ENCODE measurements around the gene EEFSEC. TPM values are rescaled to one million over a fixed set of nuclear protein-coding genes. Genes with fewer than 3 reads are reported as not detected.

EEFSEC gene
- total RNA-seq, 2 experiments from 2014 or later = 19.2 to 19.6 TPM

DNA sequence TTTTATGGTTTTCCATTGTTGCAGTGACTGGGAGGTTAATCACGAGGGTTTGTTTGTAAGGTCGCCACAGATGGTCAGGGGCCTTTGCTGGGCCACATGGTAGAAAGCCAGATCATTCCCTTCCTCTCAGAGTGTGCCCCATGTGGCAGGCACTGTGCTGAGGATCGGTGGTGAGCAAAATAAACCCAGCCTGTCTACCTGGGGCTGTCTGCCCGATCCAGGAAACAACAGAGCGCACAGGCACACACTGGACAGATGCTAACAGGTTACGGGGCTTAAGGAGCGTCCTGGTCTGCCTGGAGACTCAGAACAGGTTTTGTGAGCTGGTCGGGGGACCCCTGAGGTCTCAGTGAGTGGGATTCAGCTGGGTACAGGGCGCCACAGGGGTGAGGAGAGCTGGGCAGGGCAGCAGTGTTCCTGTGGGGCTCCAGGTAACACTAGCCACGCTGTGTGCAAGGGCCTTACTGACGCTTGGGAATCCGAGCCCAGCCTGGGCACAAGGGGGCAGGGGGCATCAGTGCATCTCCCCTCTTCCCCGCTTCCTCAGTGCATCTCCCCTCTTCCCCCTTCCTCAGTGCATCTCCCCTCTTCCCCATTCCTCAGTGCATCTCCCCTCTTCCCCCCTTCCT lies 177.0 kb downstream of the EEFSEC start:
- Mint-ChIP-seq H3K9me3 (no peaks in the 10 kb centered on the region), H3K27ac (no peak overlapping the region), H3K27me3 (no peaks in the 10 kb centered on the region), H3K36me3 (ENCODE audit: low read depth) (no peaks in the 10 kb centered on the region), H3K4me3 (no peak overlapping the region), H3K4me1 (ENCODE audit: low read depth) (peaks cover 13% of the 10 kb centered on the region)
- no peak for ATAC-seq
- intact Hi-C loops (cut with micrococcal nuclease) = no loop called here
- no peak for DNase-seq
- CTCF ChIA-PET = interaction anchor here (1.0 kb wide), 1 partner anchor 104 kb away, joined by 3 read pairs; no protein-coding TSS in a partner anchor
- POLR2A ChIA-PET = no interaction called here
- TF ChIP-seq, protein P1, sequence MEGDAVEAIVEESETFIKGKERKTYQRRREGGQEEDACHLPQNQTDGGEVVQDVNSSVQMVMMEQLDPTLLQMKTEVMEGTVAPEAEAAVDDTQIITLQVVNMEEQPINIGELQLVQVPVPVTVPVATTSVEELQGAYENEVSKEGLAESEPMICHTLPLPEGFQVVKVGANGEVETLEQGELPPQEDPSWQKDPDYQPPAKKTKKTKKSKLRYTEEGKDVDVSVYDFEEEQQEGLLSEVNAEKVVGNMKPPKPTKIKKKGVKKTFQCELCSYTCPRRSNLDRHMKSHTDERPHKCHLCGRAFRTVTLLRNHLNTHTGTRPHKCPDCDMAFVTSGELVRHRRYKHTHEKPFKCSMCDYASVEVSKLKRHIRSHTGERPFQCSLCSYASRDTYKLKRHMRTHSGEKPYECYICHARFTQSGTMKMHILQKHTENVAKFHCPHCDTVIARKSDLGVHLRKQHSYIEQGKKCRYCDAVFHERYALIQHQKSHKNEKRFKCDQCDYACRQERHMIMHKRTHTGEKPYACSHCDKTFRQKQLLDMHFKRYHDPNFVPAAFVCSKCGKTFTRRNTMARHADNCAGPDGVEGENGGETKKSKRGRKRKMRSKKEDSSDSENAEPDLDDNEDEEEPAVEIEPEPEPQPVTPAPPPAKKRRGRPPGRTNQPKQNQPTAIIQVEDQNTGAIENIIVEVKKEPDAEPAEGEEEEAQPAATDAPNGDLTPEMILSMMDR (IDR thresholded peaks at IDR 0.05) = no peak

DNA sequence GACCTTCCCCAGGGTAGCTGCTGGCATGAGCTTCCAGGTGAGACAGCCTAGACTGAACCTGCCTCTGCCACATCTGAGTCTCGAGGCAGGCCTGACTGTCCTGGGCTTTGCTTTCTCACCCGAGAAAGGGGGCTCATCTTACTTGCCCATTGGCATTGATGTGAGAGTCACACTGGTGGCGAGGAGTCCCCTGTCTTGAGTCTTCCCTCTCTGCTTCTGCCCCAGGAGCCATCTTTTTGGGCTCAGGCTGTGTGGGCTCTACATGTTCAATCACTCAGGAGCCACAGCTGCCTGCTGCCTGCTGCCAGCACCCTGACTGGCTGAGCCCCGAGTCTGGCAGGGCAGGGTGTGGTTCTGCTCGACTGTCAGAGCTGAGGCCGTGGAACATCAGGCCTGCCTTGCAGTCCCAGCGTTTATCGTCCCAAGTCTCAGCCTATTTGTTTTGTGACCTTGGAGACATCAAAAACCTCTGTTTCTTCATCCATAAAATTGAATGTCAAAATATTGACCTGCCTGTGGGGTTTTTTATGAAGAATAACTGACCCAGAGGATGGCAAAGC lies 180.9 kb downstream of the EEFSEC start:
- H3K27ac Mint-ChIP-seq = no peak overlapping the region

DNA sequence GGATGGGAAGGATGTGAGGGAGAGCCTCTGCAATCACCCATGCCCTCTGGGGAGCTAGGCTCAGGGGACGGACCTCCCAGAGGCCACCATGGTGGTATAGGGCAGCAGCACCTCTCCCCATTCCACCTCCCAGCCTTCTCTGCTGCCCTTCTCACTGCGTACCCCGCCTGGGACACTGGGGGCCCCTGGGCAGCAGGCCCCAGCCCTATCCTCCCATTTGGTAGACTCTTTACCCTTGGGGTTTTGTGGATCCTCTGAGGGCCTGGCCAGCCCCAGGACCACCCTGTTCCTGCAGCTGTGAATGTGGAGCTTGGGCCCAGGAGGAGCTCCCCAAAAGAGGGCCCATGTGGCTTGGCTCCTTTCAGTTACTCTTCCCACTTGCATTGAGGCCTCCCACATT lies 181.5 kb downstream of the EEFSEC start:
- H3K4me3 Mint-ChIP-seq = no peak overlapping the region
- TF ChIP-seq, protein P1 (IDR thresholded peaks at IDR 0.05) = no peak
- ChIA-PET CTCF (no interaction called here), POLR2A (no interaction called here)
- no peak overlapping the region for H3K27ac Mint-ChIP-seq
- DNase-seq = no peak
- H3K27me3 Mint-ChIP-seq = no peaks in the 10 kb centered on the region
- H3K4me1 Mint-ChIP-seq (ENCODE audit: low read depth) = no peaks in the 10 kb centered on the region
- intact Hi-C loops (cut with micrococcal nuclease) = no loop called here
- H3K9me3 Mint-ChIP-seq = no peaks in the 10 kb centered on the region
- no peak for ATAC-seq
- H3K36me3 Mint-ChIP-seq (ENCODE audit: low read depth) = no peaks in the 10 kb centered on the region

More for the DNA sequence above, 180.9 kb downstream of the EEFSEC start:
- no peaks in the 10 kb centered on the region for H3K9me3 Mint-ChIP-seq
- ChIA-PET CTCF (interaction anchor here (2.2 kb wide), 1 partner anchor 12 kb away, joined by 6 read pairs; no protein-coding TSS in a partner anchor), POLR2A (no interaction called here)
- TF ChIP-seq, protein P1 (IDR thresholded peaks at IDR 0.05) = no peak
- H3K36me3 Mint-ChIP-seq (ENCODE audit: low read depth) = no peaks in the 10 kb centered on the region
- no peaks in the 10 kb centered on the region for H3K27me3 Mint-ChIP-seq
- H3K4me1 Mint-ChIP-seq (ENCODE audit: low read depth) = no peaks in the 10 kb centered on the region
- H3K4me3 Mint-ChIP-seq = no peak overlapping the region
- no peak for ATAC-seq
- intact Hi-C loops (cut with micrococcal nuclease) = no loop called here
- no peak for DNase-seq

DNA sequence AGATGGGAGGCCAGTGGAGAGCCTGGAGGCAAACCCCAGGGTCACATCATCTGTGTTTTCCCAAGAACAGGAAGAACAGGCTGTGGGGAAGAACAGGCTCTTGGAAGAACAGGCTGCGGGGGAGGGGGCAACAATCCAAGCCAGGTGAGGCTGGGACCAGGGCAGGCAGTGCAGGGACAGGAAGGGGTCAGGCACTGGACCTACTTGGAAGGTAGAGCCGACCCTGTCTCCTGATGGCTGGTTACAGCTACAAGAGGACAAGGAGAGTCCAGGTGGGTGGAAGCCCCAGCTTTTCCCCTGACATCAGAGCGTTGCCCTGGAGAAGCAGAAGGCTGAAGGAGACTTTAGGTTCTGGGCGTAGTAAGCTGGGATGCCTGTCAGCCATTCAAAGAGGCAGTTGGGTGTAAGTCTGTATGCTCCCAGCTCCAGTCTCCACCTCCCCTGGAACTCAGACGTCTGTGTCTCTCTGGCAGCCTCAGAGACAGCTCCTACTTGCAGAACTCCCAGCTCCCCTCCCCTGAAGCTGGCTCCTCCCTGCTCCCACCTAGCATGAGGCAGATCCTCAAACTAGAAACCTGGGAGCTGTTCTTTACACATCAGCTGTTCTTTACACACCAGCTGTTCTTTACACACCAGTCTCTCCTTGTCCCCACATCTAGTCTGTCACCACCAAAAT lies 182.5 kb downstream of the EEFSEC start:
- CTCF ChIA-PET = no interaction called here

More for the DNA sequence above, 182.5 kb downstream of the EEFSEC start:
- Mint-ChIP-seq H3K9me3 (no peaks in the 10 kb centered on the region), H3K4me1 (ENCODE audit: low read depth) (no peaks in the 10 kb centered on the region), H3K4me3 (no peak overlapping the region), H3K36me3 (ENCODE audit: low read depth) (peaks cover 3% of the 10 kb centered on the region), H3K27me3 (no peaks in the 10 kb centered on the region), H3K27ac (no peak overlapping the region)
- POLR2A ChIA-PET = interaction anchor here (0.7 kb wide), 1 partner anchor 18 kb away, joined by 3 read pairs; no protein-coding TSS in a partner anchor
- DNase-seq = no peak
- TF ChIP-seq, protein P1 (IDR thresholded peaks at IDR 0.05) = no peak
- ATAC-seq = no peak
- intact Hi-C loops (cut with micrococcal nuclease) = no loop called here
